Neural progenitor cell (in vitro differentiated cells): Measurements from ENCODE around the gene SPATA46. TPM values are rescaled to one million over a fixed set of nuclear protein-coding genes. Genes with fewer than 3 reads are reported as not detected.
A peak's percentile ranks its signal among the peaks of the same experiment; 100 is the strongest.

Source experiments
- DNase-seq: peaks from one replicate; pipeline ENCODE4 v3.0.0-alpha.2; 2016; ENCODE audit warnings: low spot score
- H2AFZ ChIP-seq: fragments of 200-600 bp; sonication (generic); replicated peaks from 2 replicates; pipeline ENCODE4 v1.6.1; 2016; ENCODE audit warnings: antibody characterized with exemption
- H3F3A ChIP-seq: fragments of 200-600 bp; sonication (generic); 2 replicates; pipeline ENCODE4 v1.6.1; 2016; ENCODE audit warnings: antibody characterized with exemption, low read depth
- H3K27ac ChIP-seq: fragments of 200-600 bp; sonication (generic); 2 replicates; pipeline ENCODE4 v1.5.1; 2016; ENCODE audit warnings: mild to moderate bottlenecking
- H3K27me3 ChIP-seq: fragments of 200-600 bp; sonication (generic); 2 replicates; pipeline ENCODE4 v1.6.1; 2016; ENCODE audit warnings: mild to moderate bottlenecking, moderate library complexity
- H3K36me3 ChIP-seq: fragments of 200-600 bp; sonication (generic); 2 replicates; pipeline ENCODE4 v1.5.1; 2016
- H3K4me1 ChIP-seq: fragments of 200-600 bp; sonication (generic); 2 replicates; pipeline ENCODE4 v1.6.1; 2016; ENCODE audit warnings: mixed run types
- H3K4me2 ChIP-seq: fragments of 200-600 bp; sonication (generic); 2 replicates; pipeline ENCODE4 v1.6.1; 2016
- H3K4me3 ChIP-seq: fragments of 200-600 bp; sonication (generic); 2 replicates; pipeline ENCODE4 v1.5.1; 2016
- H3K79me2 ChIP-seq: fragments of 200-600 bp; sonication (generic); 2 replicates; pipeline ENCODE4 v1.6.1; 2016; ENCODE audit warnings: low read depth
- H3K9ac ChIP-seq: fragments of 200-600 bp; sonication (generic); 2 replicates; pipeline ENCODE4 v1.6.1; 2016
- H3K9me3 ChIP-seq: fragments of 200-600 bp; sonication (generic); 2 replicates; pipeline ENCODE4 v1.5.1; 2016; ENCODE audit warnings: low read depth
- H4K20me1 ChIP-seq: fragments of 200-600 bp; sonication (generic); 2 replicates; pipeline ENCODE4 v1.6.1; 2016; ENCODE audit warnings: low read depth
- H3K27ac Mint-ChIP-seq: 3 replicates; pipeline ENCODE4 v1.8.0; 2021; ENCODE audit warnings: mixed read lengths
- H3K27me3 Mint-ChIP-seq: 2 replicates; pipeline ENCODE4 v1.8.0; 2022; ENCODE audit warnings: low read depth, mild to moderate bottlenecking, inconsistent platforms, moderate library complexity, mixed read lengths; ENCODE audit not compliant: insufficient read depth
- H3K36me3 Mint-ChIP-seq: 3 replicates; pipeline ENCODE4 v1.8.0; 2021; ENCODE audit warnings: mixed read lengths
- H3K4me1 Mint-ChIP-seq: 3 replicates; pipeline ENCODE4 v1.8.0; 2021; ENCODE audit warnings: mixed read lengths
- H3K4me3 Mint-ChIP-seq: 3 replicates; pipeline ENCODE4 v1.8.0; 2021; ENCODE audit warnings: mild to moderate bottlenecking, moderate library complexity, mixed read lengths
- H3K9me3 Mint-ChIP-seq: 3 replicates; pipeline ENCODE4 v1.8.0; 2020; ENCODE audit warnings: mixed read lengths
- EZH2 ChIP-seq: fragments of 200-600 bp; sonication (generic); IDR thresholded peaks from 2 replicates; pipeline ENCODE4 v1.6.1; 2017; ENCODE audit warnings: antibody characterized with exemption, mild to moderate bottlenecking, moderate library complexity
- EZH2phosphoT487 ChIP-seq: fragments of 200-600 bp; sonication (generic); IDR thresholded peaks from 2 replicates; pipeline ENCODE4 v1.6.1; 2017; ENCODE audit warnings: antibody characterized with exemption
- total RNA-seq: library from RNA; depleted of rRNA; stranded (reverse); fragments of >200 nt; gene quantifications from 2 replicates; pipeline ENCODE4 v1.2.3, GENCODE V29; 2015; ENCODE audit warnings: low replicate concordance
- TF ChIP-seq, protein P1 (sequence below): fragments of 200-600 bp; sonication (generic); IDR thresholded peaks from 2 replicates; pipeline ENCODE4 v1.5.1; 2017; ENCODE audit warnings: antibody characterized with exemption, mild to moderate bottlenecking

SPATA46 gene
- total RNA-seq, 1 donor from 2014 or later = not detected

DNA sequence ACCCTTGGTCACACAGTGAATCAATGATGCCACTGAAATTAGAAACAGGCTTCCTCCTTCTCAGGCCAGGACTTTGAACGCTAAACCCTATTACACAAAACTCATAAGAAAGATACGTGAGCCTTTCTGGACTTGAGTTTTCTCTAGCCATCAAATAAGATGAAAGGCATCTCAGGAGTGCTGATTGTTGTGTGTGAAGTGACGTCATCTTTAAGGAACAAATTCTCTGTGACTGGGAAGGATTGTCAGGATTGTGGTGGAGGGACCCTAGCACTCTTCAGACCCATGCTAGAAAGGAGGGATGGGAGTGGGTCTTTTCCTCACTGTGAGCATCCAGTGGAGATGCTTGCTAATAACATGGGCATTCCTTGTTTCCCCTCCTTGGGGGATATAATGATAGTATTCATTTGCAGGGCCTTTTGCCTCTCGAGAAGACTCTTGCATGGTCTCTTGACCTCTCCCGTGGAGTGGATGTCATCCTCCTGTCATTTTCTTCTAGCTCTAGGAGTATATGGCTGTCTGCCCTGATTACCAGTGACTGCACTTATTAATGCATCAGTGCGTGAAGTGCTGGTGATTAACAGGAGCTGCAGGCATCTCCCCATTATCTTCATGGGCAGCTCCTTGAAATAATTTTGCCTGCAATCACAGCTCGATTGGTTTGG lies 39.9 kb downstream of the SPATA46 start:
- no peak overlapping the region for H3K4me3 Mint-ChIP-seq
- peaks cover 39% of the 10 kb centered on the region for H3K4me1 Mint-ChIP-seq
- Histone ChIP-seq H2AFZ (no peak overlapping the region), H3K4me1 (peaks cover 12% of the 10 kb centered on the region), H3K4me3 (no peak overlapping the region), H3F3A (no peaks in the 10 kb centered on the region), H3K4me2 (no peak overlapping the region), H3K79me2 (no peaks in the 10 kb centered on the region), H3K9me3 (no peaks in the 10 kb centered on the region), H3K27me3 (no peaks in the 10 kb centered on the region), H3K36me3 (no peaks in the 10 kb centered on the region), H3K9ac (no peak overlapping the region), H3K27ac (no peak overlapping the region), H4K20me1 (no peaks in the 10 kb centered on the region)
- H3K27me3 Mint-ChIP-seq = no peaks in the 10 kb centered on the region
- H3K36me3 Mint-ChIP-seq = peaks cover 17% of the 10 kb centered on the region
- TF ChIP-seq EZH2phosphoT487 = no peak
- TF ChIP-seq, protein P1, sequence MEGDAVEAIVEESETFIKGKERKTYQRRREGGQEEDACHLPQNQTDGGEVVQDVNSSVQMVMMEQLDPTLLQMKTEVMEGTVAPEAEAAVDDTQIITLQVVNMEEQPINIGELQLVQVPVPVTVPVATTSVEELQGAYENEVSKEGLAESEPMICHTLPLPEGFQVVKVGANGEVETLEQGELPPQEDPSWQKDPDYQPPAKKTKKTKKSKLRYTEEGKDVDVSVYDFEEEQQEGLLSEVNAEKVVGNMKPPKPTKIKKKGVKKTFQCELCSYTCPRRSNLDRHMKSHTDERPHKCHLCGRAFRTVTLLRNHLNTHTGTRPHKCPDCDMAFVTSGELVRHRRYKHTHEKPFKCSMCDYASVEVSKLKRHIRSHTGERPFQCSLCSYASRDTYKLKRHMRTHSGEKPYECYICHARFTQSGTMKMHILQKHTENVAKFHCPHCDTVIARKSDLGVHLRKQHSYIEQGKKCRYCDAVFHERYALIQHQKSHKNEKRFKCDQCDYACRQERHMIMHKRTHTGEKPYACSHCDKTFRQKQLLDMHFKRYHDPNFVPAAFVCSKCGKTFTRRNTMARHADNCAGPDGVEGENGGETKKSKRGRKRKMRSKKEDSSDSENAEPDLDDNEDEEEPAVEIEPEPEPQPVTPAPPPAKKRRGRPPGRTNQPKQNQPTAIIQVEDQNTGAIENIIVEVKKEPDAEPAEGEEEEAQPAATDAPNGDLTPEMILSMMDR = no peak
- no peak for TF ChIP-seq EZH2
- no peak overlapping the region for H3K27ac Mint-ChIP-seq
- DNase-seq = no peak
- H3K9me3 Mint-ChIP-seq = no peaks in the 10 kb centered on the region

DNA sequence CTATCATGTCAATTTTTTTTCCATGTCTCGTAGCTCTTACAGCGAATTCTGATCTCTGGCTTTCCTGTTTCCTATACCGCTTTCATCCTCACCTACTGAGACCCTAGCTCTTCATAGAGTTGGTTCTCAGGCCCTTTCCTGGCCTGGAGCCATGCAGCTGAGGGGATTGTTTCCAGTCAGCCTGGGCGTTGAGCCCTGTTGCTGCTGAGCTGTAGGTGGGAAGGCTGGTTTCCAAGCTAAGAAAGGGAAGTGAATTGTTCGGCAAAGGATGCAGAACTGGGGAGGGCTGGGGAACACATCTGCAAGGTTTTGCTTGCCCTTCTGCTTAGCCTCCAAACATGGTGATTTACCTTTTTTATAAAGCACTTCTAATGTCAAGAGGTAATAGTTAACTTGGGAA lies 41.5 kb downstream of the SPATA46 start:
- Histone ChIP-seq H3K4me2 (no peak overlapping the region), H3K79me2 (no peaks in the 10 kb centered on the region), H3K4me3 (no peak overlapping the region), H4K20me1 (no peaks in the 10 kb centered on the region), H3K9me3 (no peaks in the 10 kb centered on the region), H3K36me3 (no peaks in the 10 kb centered on the region), H3K27me3 (no peaks in the 10 kb centered on the region), H3F3A (no peaks in the 10 kb centered on the region), H2AFZ (no peak overlapping the region), H3K27ac (no peak overlapping the region), H3K9ac (no peak overlapping the region), H3K4me1 (peaks cover 12% of the 10 kb centered on the region)
- TF ChIP-seq, protein P1 = no peak
- TF ChIP-seq EZH2 = no peak
- TF ChIP-seq EZH2phosphoT487 = no peak
- Mint-ChIP-seq H3K4me1 (peaks cover 39% of the 10 kb centered on the region), H3K27me3 (no peaks in the 10 kb centered on the region), H3K36me3 (peaks cover 17% of the 10 kb centered on the region), H3K27ac (peak overlapping the region; percentile 21), H3K9me3 (no peaks in the 10 kb centered on the region), H3K4me3 (no peak overlapping the region)
- DNase-seq = no peak

DNA sequence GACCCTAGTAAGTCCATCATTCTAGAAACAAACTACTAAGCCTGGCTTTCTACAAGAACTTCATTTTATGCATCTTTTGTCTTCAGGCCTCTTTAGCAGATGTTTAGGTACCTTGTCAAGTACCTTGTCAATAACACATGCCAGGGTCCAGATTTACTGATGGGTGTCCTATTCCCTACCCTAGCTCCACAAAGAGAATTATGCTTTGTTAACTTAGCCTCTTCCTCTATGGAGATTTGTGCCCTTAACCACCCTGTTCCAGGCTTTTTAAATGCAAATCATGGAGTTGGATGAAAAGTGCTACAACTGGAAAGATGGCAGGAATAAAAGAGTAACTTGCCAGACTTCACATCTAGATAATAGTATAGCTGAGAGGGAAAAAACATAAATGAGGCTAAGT lies 42.7 kb downstream of the SPATA46 start:
- no peaks in the 10 kb centered on the region for H3K79me2 ChIP-seq
- peaks cover 39% of the 10 kb centered on the region for H3K4me1 Mint-ChIP-seq
- H3K9me3 Mint-ChIP-seq = no peaks in the 10 kb centered on the region
- H4K20me1 ChIP-seq = no peaks in the 10 kb centered on the region
- no peak for DNase-seq
- no peaks in the 10 kb centered on the region for H3K9me3 ChIP-seq
- no peaks in the 10 kb centered on the region for H3K36me3 ChIP-seq
- no peak overlapping the region for H3K9ac ChIP-seq
- H3K4me3 ChIP-seq = no peak overlapping the region
- no peak overlapping the region for H2AFZ ChIP-seq
- H3F3A ChIP-seq = no peaks in the 10 kb centered on the region
- no peaks in the 10 kb centered on the region for H3K27me3 Mint-ChIP-seq
- TF ChIP-seq, protein P1 = no peak
- TF ChIP-seq EZH2phosphoT487 (no peak), EZH2 (no peak)
- no peaks in the 10 kb centered on the region for H3K27me3 ChIP-seq
- H3K27ac Mint-ChIP-seq = peak overlapping the region; percentile 42
- peaks cover 12% of the 10 kb centered on the region for H3K4me1 ChIP-seq
- no peak overlapping the region for H3K4me3 Mint-ChIP-seq
- H3K27ac ChIP-seq = no peak overlapping the region
- H3K36me3 Mint-ChIP-seq = peaks cover 17% of the 10 kb centered on the region
- no peak overlapping the region for H3K4me2 ChIP-seq
